GM21825 (cell line): ENCODE data around the gene GNL2.

Source experiments
- ATAC-seq: cut with Tn5 transposase; IDR thresholded peaks from one replicate; pipeline ENCODE4 v1.9.1; 2021; ENCODE audit warnings: mild to moderate bottlenecking, moderate library complexity; ENCODE audit not compliant: unreplicated experiment

GNL2 gene

DNA sequence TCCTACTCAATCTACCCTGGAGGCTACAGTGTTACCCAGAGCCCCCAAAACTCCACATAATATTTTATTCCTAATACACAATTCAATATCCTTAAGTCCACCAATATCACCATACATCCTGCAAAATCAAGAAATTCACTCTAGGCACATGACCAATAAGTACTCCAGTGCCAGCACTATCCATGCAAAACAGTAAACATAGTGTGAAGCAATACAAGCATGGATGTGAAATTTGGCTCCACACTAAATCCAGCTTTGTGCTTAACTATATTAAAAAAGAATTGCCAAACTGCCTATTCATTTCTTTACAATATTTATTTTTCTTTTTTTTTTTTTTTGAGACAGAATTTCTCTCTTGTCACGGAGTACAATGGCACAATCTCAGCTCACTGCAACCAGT is 78.2 kb downstream of the GNL2 start:
- no peak for ATAC-seq
